GM19099 (cell line): ENCODE data around the gene BABAM2.

ENCODE experiments used
- POLR2A ChIP-seq: IDR thresholded peaks from 3 replicates; pipeline ENCODE4 v1.6.1; 2011; ENCODE audit warnings: low read depth; ENCODE audit not compliant: insufficient read length; ENCODE audit errors: extremely low read depth

The BABAM2 gene

GRCh38 chr2:28381225-28382180 is 491.0 kb downstream of the BABAM2 start:
- TF ChIP-seq POLR2A = no peak

- no peak for TF ChIP-seq POLR2A
These were observed 492.2 kb downstream of the BABAM2 start for GRCh38 chr2:28382755-28383154.

- no peak for TF ChIP-seq POLR2A
These were observed 496.8 kb downstream of the BABAM2 start for GRCh38 chr2:28387082-28387960.
